ENCODE measurements around the gene THAP12. TPM values are rescaled to one million over a fixed set of nuclear protein-coding genes. Genes with fewer than 3 reads are reported as not detected.
A peak's percentile ranks its signal among the peaks of the same experiment; 100 is the strongest.

The THAP12 gene
- total RNA-seq, 6 experiments from 2014 or later, result 11.5 to 15.8 (median 12.5) TPM

GRCh38 chr11:76385903-76386302 is 5.0 kb upstream of the THAP12 start:
- H3K27ac ChIP-seq, result no peak overlapping the region
- ATAC-seq, result peak; percentile 45 to 67 (median 48)
- peak; percentile 56 to 76 (median 60) for DNase-seq
- H3K9me3 ChIP-seq, result no peaks in the 10 kb centered on the region
- H3K27me3 ChIP-seq, result no peaks in the 10 kb centered on the region
- WGBS (ENCODE audit: insufficient coverage, low coverage, low lambda C conversion rate, missing lambda C conversion rate), result 33% methylated on average over 5 of the region's 5 CpGs
- TF ChIP-seq POLR2A (IDR thresholded peaks at IDR 0.05), result no peak
- no peak for TF ChIP-seq CTCF (IDR thresholded peaks at IDR 0.05)
- H3K4me1 ChIP-seq, result peaks cover 0 to 17% (median 7%) of the 10 kb centered on the region in 4 donors
- no peak overlapping the region for H3K4me3 ChIP-seq
- H3K36me3 ChIP-seq, result no peaks in the 10 kb centered on the region
- intact Hi-C loops (cut with DNase I), result no loop called here

- intact Hi-C loops (cut with DNase I), result no loop called here
- ATAC-seq (no peak), DNase-seq (no peak)
- TF ChIP-seq POLR2A (IDR thresholded peaks at IDR 0.05), result no peak
- TF ChIP-seq CTCF (IDR thresholded peaks at IDR 0.05), result no peak
- H3K9me3 ChIP-seq, result no peaks in the 10 kb centered on the region
- H3K27me3 ChIP-seq, result no peaks in the 10 kb centered on the region
- no peaks in the 10 kb centered on the region for H3K36me3 ChIP-seq
- no peak overlapping the region for H3K4me3 ChIP-seq
- peaks cover 0 to 25% (median 11%) of the 10 kb centered on the region in 4 donors for H3K4me1 ChIP-seq
- WGBS (ENCODE audit: insufficient coverage, low coverage, low lambda C conversion rate, missing lambda C conversion rate), result 95% methylated on average over 6 of the region's 6 CpGs
- no peak overlapping the region for H3K27ac ChIP-seq
Observed at GRCh38 chr11:76382209-76382608, 1.3 kb upstream of the THAP12 start.

- DNase-seq, result peak in 2 of 3 donors; percentile 46 to 64
- Histone ChIP-seq H3K4me3 (peak overlapping the region; percentile 86 to 94 (median 88)), H3K27me3 (no peaks in the 10 kb centered on the region), H3K36me3 (no peaks in the 10 kb centered on the region), H3K9me3 (no peaks in the 10 kb centered on the region), H3K4me1 (peaks cover 0 to 23% (median 9%) of the 10 kb centered on the region in 4 donors), H3K27ac (peak overlapping the region; percentile 22 to 70 (median 61))
- TF ChIP-seq CTCF (IDR thresholded peaks at IDR 0.05), result no peak
- no peak for TF ChIP-seq POLR2A (IDR thresholded peaks at IDR 0.05)
- intact Hi-C loops (cut with DNase I), result no loop called here
- whole genome bisulfite sequencing (ENCODE audit: insufficient coverage, low coverage, low lambda C conversion rate, missing lambda C conversion rate), result 0% methylated on average over 14 of the region's 85 CpGs
- ATAC-seq, result peak in 1 of 4 donors; percentile 1
Observed at GRCh38 chr11:76380159-76380976, 564 bp downstream of the THAP12 start.

- Histone ChIP-seq H3K36me3 (no peaks in the 10 kb centered on the region), H3K4me1 (peaks cover 0 to 23% (median 9%) of the 10 kb centered on the region in 4 donors), H3K9me3 (no peaks in the 10 kb centered on the region), H3K27me3 (no peaks in the 10 kb centered on the region), H3K27ac (no peak overlapping the region), H3K4me3 (peak overlapping the region; percentile 86 to 94 (median 88))
- DNase-seq (no peak), ATAC-seq (no peak)
- no peak for TF ChIP-seq CTCF (IDR thresholded peaks at IDR 0.05)
- TF ChIP-seq POLR2A (IDR thresholded peaks at IDR 0.05), result no peak
- intact Hi-C loops (cut with DNase I), result no loop called here
- 14% methylated on average over 6 of the region's 6 CpGs for WGBS (ENCODE audit: insufficient coverage, low coverage, low lambda C conversion rate, missing lambda C conversion rate)
Observed at GRCh38 chr11:76379807-76380158, 1.1 kb downstream of the THAP12 start.

Data from right lobe of liver (tissue), 6 donors.